ENCODE data around the gene EIF5. TPM values are rescaled to one million over a fixed set of nuclear protein-coding genes. Genes with fewer than 3 reads are reported as not detected.
A peak's percentile ranks its signal among the peaks of the same experiment; 100 is the strongest.
"Not testable (repeated sequence)": the region's sequence is repeated elsewhere in the genome, so short reads cannot be mapped to it uniquely, and the experiment has no call there.

Gene EIF5
- total and polyA plus RNA-seq, 3 experiments from 2014 or later = 312 to 409 (median 394) TPM

DNA sequence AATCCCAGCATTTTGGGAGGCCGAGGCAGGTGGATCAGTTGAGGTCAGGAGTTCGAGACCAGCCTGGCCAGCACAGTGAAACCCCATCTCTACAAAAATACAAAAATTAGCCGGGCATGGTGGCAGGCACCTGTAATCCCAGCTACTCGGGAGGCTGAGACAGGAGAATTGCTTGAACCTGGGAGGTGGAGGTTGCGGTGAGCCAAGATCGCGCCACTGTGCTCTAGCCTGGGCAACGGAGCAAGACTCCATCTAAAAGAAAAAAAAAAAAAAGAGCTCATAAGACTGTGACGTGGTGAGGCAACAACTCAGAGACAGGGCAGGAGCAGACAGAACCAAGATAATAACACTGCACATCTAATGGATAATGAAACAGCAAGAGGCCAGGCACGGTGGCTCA lies 23.5 kb downstream of the EIF5 start:
- not testable (repeated sequence) for DNase-seq; H3K36me3 ChIP-seq (ENCODE audit: insufficient read depth, low read length); H3K9me3 ChIP-seq (ENCODE audit: low read length); H3K4me3 Mint-ChIP-seq; H3K27ac ChIP-seq (ENCODE audit: low read depth, low read length); H3K4me3 ChIP-seq (ENCODE audit: low read length); H3K27ac Mint-ChIP-seq; H3K27me3 ChIP-seq (ENCODE audit: insufficient read depth, low read length, poor library complexity, severe bottlenecking); H3K4me1 ChIP-seq (ENCODE audit: insufficient read depth, low read length); H3K36me3 Mint-ChIP-seq
- POLR2A ChIA-PET = interaction anchor here (0.7 kb wide), 1 partner anchor 356 kb away, joined by 9 read pairs; no protein-coding TSS in a partner anchor
- Mint-ChIP-seq H3K27me3 (peaks cover 16 to 28% of the 10 kb centered on the region in 2 donors), H3K9me3 (peaks cover 6 to 13% (median 10%) of the 10 kb centered on the region in 5 donors), H3K4me1 (peaks cover 5 to 13% (median 7%) of the 10 kb centered on the region in 3 donors)
- CTCF ChIA-PET = interaction anchor here (1.0 to 2.1 kb wide), 2 partner anchors 14 to 48 kb away, joined by 3 to 5 read pairs; no protein-coding TSS in a partner anchor

DNA sequence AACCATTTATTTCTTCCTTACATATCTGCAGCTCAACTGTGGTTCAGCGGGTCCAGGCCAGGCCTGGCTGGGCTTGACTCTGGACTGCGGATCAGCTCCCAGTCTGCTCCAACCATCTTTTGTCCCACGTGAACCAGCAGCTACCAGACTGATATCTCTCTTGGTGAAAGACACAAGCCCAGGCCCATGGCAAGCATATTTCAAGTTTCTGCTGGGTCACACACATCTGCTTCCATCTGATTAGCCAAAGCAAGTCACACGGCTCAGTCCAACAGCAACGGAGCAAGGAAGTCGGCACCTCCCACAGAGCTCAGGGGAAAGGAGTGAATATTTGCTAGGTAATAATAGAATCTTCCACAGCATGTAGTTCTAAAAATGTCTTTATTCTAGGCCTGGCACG lies 26.5 kb downstream of the EIF5 start:
- no peak for DNase-seq
- Histone ChIP-seq H3K27ac (ENCODE audit: low read depth, low read length) (no peak overlapping the region), H3K27me3 (ENCODE audit: insufficient read depth, low read length, poor library complexity, severe bottlenecking) (no peaks in the 10 kb centered on the region), H3K9me3 (ENCODE audit: low read length) (no peaks in the 10 kb centered on the region), H3K36me3 (ENCODE audit: insufficient read depth, low read length) (no peaks in the 10 kb centered on the region), H3K4me3 (ENCODE audit: low read length) (no peak overlapping the region), H3K4me1 (ENCODE audit: insufficient read depth, low read length) (no peaks in the 10 kb centered on the region)
- peaks cover 17 to 20% of the 10 kb centered on the region in 2 donors for H3K27me3 Mint-ChIP-seq
- no peak overlapping the region for H3K27ac Mint-ChIP-seq
- ChIA-PET POLR2A (no interaction called here), CTCF (interaction anchor here (1.1 kb wide), 1 partner anchor 9 kb away, joined by 3 read pairs; no protein-coding TSS in a partner anchor)
- H3K36me3 Mint-ChIP-seq = peaks cover 2 to 22% (median 2%) of the 10 kb centered on the region in 3 donors
- peaks cover 5 to 13% (median 7%) of the 10 kb centered on the region in 3 donors for H3K4me1 Mint-ChIP-seq
- peaks cover 16 to 30% (median 25%) of the 10 kb centered on the region in 5 donors for H3K9me3 Mint-ChIP-seq
- no peak overlapping the region for H3K4me3 Mint-ChIP-seq

DNA sequence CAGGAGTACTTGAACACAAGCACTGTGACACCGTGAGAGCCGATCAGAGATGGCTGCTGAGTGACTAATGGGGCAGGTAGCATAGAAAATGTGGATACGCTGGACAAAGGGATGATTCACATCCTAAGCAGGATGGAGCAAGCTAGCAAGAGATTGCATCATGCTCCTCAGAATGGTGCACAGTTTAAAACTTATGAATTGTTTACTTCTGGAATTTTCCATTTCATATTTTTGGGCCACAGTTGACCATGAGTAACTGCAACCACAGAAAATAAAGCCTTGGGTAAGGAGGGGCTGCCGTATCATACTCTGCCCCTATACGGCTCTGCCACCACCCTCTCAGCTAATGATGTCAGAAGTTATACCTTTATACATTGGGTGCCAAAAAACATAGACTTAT lies 27.8 kb downstream of the EIF5 start:
- H3K4me1 ChIP-seq (ENCODE audit: insufficient read depth, low read length) = no peaks in the 10 kb centered on the region
- ChIA-PET POLR2A (no interaction called here), CTCF (interaction anchor here (1.1 kb wide), 1 partner anchor 8 kb away, joined by 3 read pairs; no protein-coding TSS in a partner anchor)
- no peak overlapping the region for H3K4me3 Mint-ChIP-seq
- no peak overlapping the region for H3K4me3 ChIP-seq (ENCODE audit: low read length)
- no peak for DNase-seq
- H3K36me3 ChIP-seq (ENCODE audit: insufficient read depth, low read length) = no peaks in the 10 kb centered on the region
- H3K27ac ChIP-seq (ENCODE audit: low read depth, low read length) = no peak overlapping the region
- no peaks in the 10 kb centered on the region for H3K27me3 ChIP-seq (ENCODE audit: insufficient read depth, low read length, poor library complexity, severe bottlenecking)
- peaks cover 2 to 22% (median 2%) of the 10 kb centered on the region in 3 donors for H3K36me3 Mint-ChIP-seq
- peaks cover 16 to 30% (median 25%) of the 10 kb centered on the region in 5 donors for H3K9me3 Mint-ChIP-seq
- H3K27ac Mint-ChIP-seq = no peak overlapping the region
- H3K27me3 Mint-ChIP-seq = peaks cover 14 to 22% of the 10 kb centered on the region in 2 donors
- H3K9me3 ChIP-seq (ENCODE audit: low read length) = no peaks in the 10 kb centered on the region
- peaks cover 0 to 4% (median 2%) of the 10 kb centered on the region in 3 donors for H3K4me1 Mint-ChIP-seq

DNA sequence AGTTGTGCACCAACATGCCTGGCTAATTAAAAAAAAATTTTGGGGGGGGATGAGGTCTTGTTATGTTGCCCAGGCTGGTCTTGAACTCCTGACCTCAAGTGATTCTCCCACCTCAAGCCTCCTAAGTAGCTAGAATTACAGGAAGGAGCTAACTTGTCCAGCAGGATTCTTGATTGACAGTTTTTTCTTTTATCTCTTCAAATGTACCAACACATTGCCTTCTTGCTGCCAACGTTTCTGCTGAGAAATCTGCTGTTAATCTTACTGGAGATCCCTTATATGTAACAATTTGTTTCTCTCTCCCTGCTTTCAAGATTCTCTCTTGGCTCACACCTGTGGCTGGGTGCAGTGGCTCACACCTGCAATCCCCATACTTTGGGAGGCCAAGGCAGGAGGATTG lies 28.7 kb downstream of the EIF5 start:
- Mint-ChIP-seq H3K4me3 (no peak overlapping the region), H3K4me1 (no peaks in the 10 kb centered on the region), H3K9me3 (peaks cover 14 to 30% (median 25%) of the 10 kb centered on the region in 5 donors), H3K36me3 (peaks cover 2 to 22% (median 2%) of the 10 kb centered on the region in 3 donors), H3K27ac (no peak overlapping the region), H3K27me3 (peaks cover 14 to 23% of the 10 kb centered on the region in 2 donors)
- Histone ChIP-seq H3K4me1 (ENCODE audit: insufficient read depth, low read length) (no peaks in the 10 kb centered on the region), H3K4me3 (ENCODE audit: low read length) (no peak overlapping the region), H3K36me3 (ENCODE audit: insufficient read depth, low read length) (no peaks in the 10 kb centered on the region), H3K27me3 (ENCODE audit: insufficient read depth, low read length, poor library complexity, severe bottlenecking) (no peaks in the 10 kb centered on the region), H3K9me3 (ENCODE audit: low read length) (no peaks in the 10 kb centered on the region), H3K27ac (ENCODE audit: low read depth, low read length) (no peak overlapping the region)
- no peak for DNase-seq
- ChIA-PET CTCF (no interaction called here), POLR2A (no interaction called here)

DNA sequence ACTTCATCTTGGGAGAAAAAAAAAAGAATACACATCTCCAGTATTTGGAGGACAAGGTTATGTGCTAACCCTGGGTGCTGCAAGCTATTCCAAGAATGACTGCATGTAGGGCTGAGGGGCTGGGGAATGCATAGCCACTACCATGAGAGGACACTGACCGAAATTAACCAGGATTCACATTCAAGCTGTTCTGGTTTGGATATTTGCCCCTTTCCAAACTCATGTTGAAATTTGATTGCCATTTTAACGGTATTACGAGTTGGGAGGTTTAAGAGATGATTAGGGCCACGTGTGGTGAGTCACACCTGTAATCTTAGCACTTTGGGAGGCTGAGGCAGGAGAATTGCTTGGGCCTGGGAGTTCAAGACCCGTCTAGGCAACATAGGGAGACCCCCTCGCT lies 32.7 kb downstream of the EIF5 start:
- CTCF ChIA-PET = interaction anchor here (1.8 kb wide), 1 partner anchor 25 kb away, joined by 5 read pairs; no protein-coding TSS in a partner anchor
- no peaks in the 10 kb centered on the region for H3K27me3 ChIP-seq (ENCODE audit: insufficient read depth, low read length, poor library complexity, severe bottlenecking)
- H3K4me3 Mint-ChIP-seq = no peak overlapping the region

DNA sequence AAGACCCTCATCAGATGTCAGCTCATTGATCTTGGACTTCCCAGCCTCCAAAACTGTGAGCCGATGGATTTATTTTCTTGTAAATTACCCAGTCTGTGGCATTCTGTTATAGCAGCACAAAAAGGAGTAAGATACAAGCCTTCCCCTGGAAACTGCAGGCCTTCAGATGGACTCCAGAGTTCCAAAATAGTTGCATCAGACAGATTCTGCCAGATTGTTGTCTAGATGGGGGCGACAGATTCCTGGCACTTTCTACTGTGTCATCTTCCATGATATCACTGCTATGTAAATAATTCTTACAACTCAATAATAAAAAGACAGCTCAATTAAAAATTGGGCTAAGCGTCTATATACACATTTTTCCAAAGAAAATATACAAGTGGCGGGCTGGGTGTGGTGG lies 34.0 kb downstream of the EIF5 start:
- H3K27ac ChIP-seq (ENCODE audit: low read depth, low read length) = no peak overlapping the region
- H3K9me3 ChIP-seq (ENCODE audit: low read length) = no peaks in the 10 kb centered on the region
- no peak for DNase-seq
- H3K4me3 ChIP-seq (ENCODE audit: low read length) = no peak overlapping the region
- H3K36me3 ChIP-seq (ENCODE audit: insufficient read depth, low read length) = no peaks in the 10 kb centered on the region
- Mint-ChIP-seq H3K4me3 (no peak overlapping the region), H3K9me3 (peaks cover 6 to 12% (median 11%) of the 10 kb centered on the region in 5 donors), H3K27ac (no peak overlapping the region), H3K4me1 (no peaks in the 10 kb centered on the region), H3K27me3 (peaks cover 8 to 13% of the 10 kb centered on the region in 2 donors), H3K36me3 (peaks cover 2 to 12% (median 4%) of the 10 kb centered on the region in 3 donors)
- CTCF ChIA-PET = interaction anchor here (0.8 to 1.8 kb wide), 2 partner anchors 23 to 25 kb away, joined by 3 to 5 read pairs; no protein-coding TSS in a partner anchor
- H3K27me3 ChIP-seq (ENCODE audit: insufficient read depth, low read length, poor library complexity, severe bottlenecking) = no peaks in the 10 kb centered on the region
- POLR2A ChIA-PET = no interaction called here
- no peaks in the 10 kb centered on the region for H3K4me1 ChIP-seq (ENCODE audit: insufficient read depth, low read length)

More for the DNA sequence above, 32.7 kb downstream of the EIF5 start:
- no peaks in the 10 kb centered on the region for H3K36me3 ChIP-seq (ENCODE audit: insufficient read depth, low read length)
- POLR2A ChIA-PET = no interaction called here
- Mint-ChIP-seq H3K36me3 (peaks cover 2 to 20% (median 4%) of the 10 kb centered on the region in 3 donors), H3K27me3 (peaks cover 5 to 17% of the 10 kb centered on the region in 2 donors), H3K9me3 (peaks cover 13 to 25% (median 21%) of the 10 kb centered on the region in 5 donors), H3K4me1 (no peaks in the 10 kb centered on the region), H3K27ac (no peak overlapping the region)
- H3K4me1 ChIP-seq (ENCODE audit: insufficient read depth, low read length) = no peaks in the 10 kb centered on the region
- no peak overlapping the region for H3K27ac ChIP-seq (ENCODE audit: low read depth, low read length)
- H3K4me3 ChIP-seq (ENCODE audit: low read length) = no peak overlapping the region
- no peak for DNase-seq
- no peaks in the 10 kb centered on the region for H3K9me3 ChIP-seq (ENCODE audit: low read length)

DNA sequence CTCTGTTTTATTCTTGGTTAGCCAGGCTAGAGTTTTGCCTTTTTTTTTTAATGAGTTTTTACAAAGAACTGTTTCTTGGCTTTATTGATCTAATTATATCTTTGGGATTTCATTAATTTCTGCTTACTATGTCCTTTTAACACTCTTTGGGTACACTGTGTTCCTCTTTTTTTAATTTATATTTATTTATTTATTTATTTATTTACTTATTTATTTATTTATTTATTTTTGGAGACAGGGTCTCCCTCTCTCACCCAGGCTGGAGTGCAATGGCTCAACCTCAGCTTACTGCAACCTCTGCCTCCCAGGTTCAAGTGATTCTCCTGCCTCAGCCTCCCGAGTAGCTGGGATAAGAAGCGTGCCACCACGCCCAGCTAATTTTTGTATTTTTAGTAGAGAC lies 36.0 kb downstream of the EIF5 start:
- H3K27ac Mint-ChIP-seq = no peak overlapping the region
- Histone ChIP-seq H3K27ac (ENCODE audit: low read depth, low read length) (no peak overlapping the region), H3K4me3 (ENCODE audit: low read length) (no peak overlapping the region), H3K27me3 (ENCODE audit: insufficient read depth, low read length, poor library complexity, severe bottlenecking) (no peaks in the 10 kb centered on the region), H3K36me3 (ENCODE audit: insufficient read depth, low read length) (no peaks in the 10 kb centered on the region), H3K4me1 (ENCODE audit: insufficient read depth, low read length) (no peaks in the 10 kb centered on the region), H3K9me3 (ENCODE audit: low read length) (no peaks in the 10 kb centered on the region)
- POLR2A ChIA-PET = no interaction called here
- no peaks in the 10 kb centered on the region for H3K4me1 Mint-ChIP-seq
- peaks cover 0 to 1% (median 0%) of the 10 kb centered on the region in 3 donors for H3K36me3 Mint-ChIP-seq
- H3K27me3 Mint-ChIP-seq = peaks cover 9 to 16% of the 10 kb centered on the region in 2 donors
- no peak overlapping the region for H3K4me3 Mint-ChIP-seq
- CTCF ChIA-PET = interaction anchor here (1.2 kb wide), 1 partner anchor 9 kb away, joined by 3 read pairs; no protein-coding TSS in a partner anchor
- no peak for DNase-seq
- H3K9me3 Mint-ChIP-seq = no peaks in the 10 kb centered on the region

DNA sequence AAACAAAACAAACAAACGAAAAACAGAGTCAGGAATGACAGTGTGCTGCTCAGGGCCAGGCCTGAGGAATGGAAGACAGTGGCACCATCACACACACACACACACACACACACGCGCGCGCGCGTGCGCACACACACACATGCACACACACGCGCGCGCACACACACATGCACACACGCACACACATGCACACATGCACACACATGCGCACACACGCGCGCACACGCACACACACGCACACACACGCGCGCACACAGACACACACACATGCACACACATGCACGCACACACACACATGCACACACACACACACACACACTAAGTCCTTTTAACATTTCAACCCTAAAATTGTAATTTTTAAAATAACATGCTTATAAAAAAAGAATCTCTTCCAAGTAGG lies 38.0 kb downstream of the EIF5 start:
- CTCF ChIA-PET = no interaction called here
- Mint-ChIP-seq H3K27ac (no peak overlapping the region), H3K4me3 (no peak overlapping the region), H3K9me3 (no peaks in the 10 kb centered on the region), H3K36me3 (peaks cover 0 to 1% (median 0%) of the 10 kb centered on the region in 3 donors), H3K27me3 (peaks cover 3 to 23% of the 10 kb centered on the region in 2 donors), H3K4me1 (no peaks in the 10 kb centered on the region)
- Histone ChIP-seq H3K4me1 (ENCODE audit: insufficient read depth, low read length) (no peaks in the 10 kb centered on the region), H3K36me3 (ENCODE audit: insufficient read depth, low read length) (no peaks in the 10 kb centered on the region), H3K27me3 (ENCODE audit: insufficient read depth, low read length, poor library complexity, severe bottlenecking) (no peaks in the 10 kb centered on the region), H3K27ac (ENCODE audit: low read depth, low read length) (peak overlapping the region; percentile 27), H3K9me3 (ENCODE audit: low read length) (no peaks in the 10 kb centered on the region), H3K4me3 (ENCODE audit: low read length) (no peak overlapping the region)
- POLR2A ChIA-PET = no interaction called here
- DNase-seq = no peak

Measured in CD8-positive, alpha-beta memory T cell (primary cell).